Measurements from ENCODE around the gene KIAA1755. TPM values are rescaled to one million over a fixed set of nuclear protein-coding genes. Genes with fewer than 3 reads are reported as not detected.

Gene KIAA1755
- total RNA-seq, 1 donor from 2014 or later, result 17.8 TPM

GRCh38 chr20:38210741-38211140 is 49.8 kb downstream of the KIAA1755 start:
- Mint-ChIP-seq H3K4me1 (ENCODE audit: low read depth) (peaks cover 35% of the 10 kb centered on the region), H3K36me3 (ENCODE audit: low read depth) (no peaks in the 10 kb centered on the region), H3K27ac (ENCODE audit: unreplicated experiment) (no peak overlapping the region), H3K4me3 (ENCODE audit: unreplicated experiment) (no peak overlapping the region), H3K9me3 (ENCODE audit: low read depth) (peaks cover 8% of the 10 kb centered on the region), H3K27me3 (ENCODE audit: low read depth) (no peaks in the 10 kb centered on the region)
- no peak for TF ChIP-seq CTCF (IDR thresholded peaks at IDR 0.05)
- DNase-seq (ENCODE audit: low spot score), result peak; percentile 39

GRCh38 chr20:38209736-38210405 is 50.7 kb downstream of the KIAA1755 start:
- peak overlapping the region; percentile 49 for H3K27ac Mint-ChIP-seq (ENCODE audit: unreplicated experiment)
- peaks cover 35% of the 10 kb centered on the region for H3K4me1 Mint-ChIP-seq (ENCODE audit: low read depth)
- no peak for DNase-seq (ENCODE audit: low spot score)
- no peaks in the 10 kb centered on the region for H3K36me3 Mint-ChIP-seq (ENCODE audit: low read depth)
- peaks cover 8% of the 10 kb centered on the region for H3K9me3 Mint-ChIP-seq (ENCODE audit: low read depth)
- H3K4me3 Mint-ChIP-seq (ENCODE audit: unreplicated experiment), result no peak overlapping the region
- no peak for TF ChIP-seq CTCF (IDR thresholded peaks at IDR 0.05)
- H3K27me3 Mint-ChIP-seq (ENCODE audit: low read depth), result no peaks in the 10 kb centered on the region

GRCh38 chr20:38209054-38209675 is 51.4 kb downstream of the KIAA1755 start:
- Mint-ChIP-seq H3K36me3 (ENCODE audit: low read depth) (no peaks in the 10 kb centered on the region), H3K27ac (ENCODE audit: unreplicated experiment) (peak overlapping the region; percentile 59), H3K27me3 (ENCODE audit: low read depth) (no peaks in the 10 kb centered on the region), H3K4me1 (ENCODE audit: low read depth) (peaks cover 38% of the 10 kb centered on the region), H3K9me3 (ENCODE audit: low read depth) (peaks cover 8% of the 10 kb centered on the region), H3K4me3 (ENCODE audit: unreplicated experiment) (no peak overlapping the region)
- DNase-seq (ENCODE audit: low spot score), result no peak
- TF ChIP-seq CTCF (IDR thresholded peaks at IDR 0.05), result no peak

GRCh38 chr20:38208523-38208922 is 52.0 kb downstream of the KIAA1755 start:
- no peaks in the 10 kb centered on the region for H3K27me3 Mint-ChIP-seq (ENCODE audit: low read depth)
- DNase-seq (ENCODE audit: low spot score), result no peak
- H3K9me3 Mint-ChIP-seq (ENCODE audit: low read depth), result peaks cover 8% of the 10 kb centered on the region
- H3K27ac Mint-ChIP-seq (ENCODE audit: unreplicated experiment), result peak overlapping the region; percentile 59
- TF ChIP-seq CTCF (IDR thresholded peaks at IDR 0.05), result no peak
- peaks cover 38% of the 10 kb centered on the region for H3K4me1 Mint-ChIP-seq (ENCODE audit: low read depth)
- no peaks in the 10 kb centered on the region for H3K36me3 Mint-ChIP-seq (ENCODE audit: low read depth)
- no peak overlapping the region for H3K4me3 Mint-ChIP-seq (ENCODE audit: unreplicated experiment)

GRCh38 chr20:38208088-38208487 is 52.4 kb downstream of the KIAA1755 start:
- DNase-seq (ENCODE audit: low spot score), result no peak
- Mint-ChIP-seq H3K27me3 (ENCODE audit: low read depth) (no peaks in the 10 kb centered on the region), H3K27ac (ENCODE audit: unreplicated experiment) (no peak overlapping the region), H3K4me1 (ENCODE audit: low read depth) (peaks cover 38% of the 10 kb centered on the region), H3K4me3 (ENCODE audit: unreplicated experiment) (no peak overlapping the region), H3K9me3 (ENCODE audit: low read depth) (peaks cover 8% of the 10 kb centered on the region), H3K36me3 (ENCODE audit: low read depth) (no peaks in the 10 kb centered on the region)
- TF ChIP-seq CTCF (IDR thresholded peaks at IDR 0.05), result no peak

All from chondrocyte (in vitro differentiated cells).